WI38 (cell line): ENCODE measurements around the gene IL16.
"Not testable (repeated sequence)": the region's sequence is repeated elsewhere in the genome, so short reads cannot be mapped to it uniquely, and the experiment has no call there.

Source experiments
- H3K4me3 ChIP-seq: 2 replicates; pipeline ENCODE4 v1.5.1; 2011; ENCODE audit warnings: low read depth, mild to moderate bottlenecking, control low read depth, low read length
- CTCF ChIP-seq: IDR thresholded peaks from 2 replicates; pipeline ENCODE4 v1.5.1; 2012; ENCODE audit warnings: low read depth, mild to moderate bottlenecking, control low read depth, low read length

The IL16 gene

GRCh38 chr15:81338170-81339007 lies 141.7 kb downstream of the IL16 start:
- TF ChIP-seq CTCF: no peak

GRCh38 chr15:81339321-81339720 lies 142.6 kb downstream of the IL16 start:
- TF ChIP-seq CTCF: no peak
- H3K4me3 ChIP-seq: no peak overlapping the region

More at GRCh38 chr15:81338170-81339007, 141.7 kb downstream of the IL16 start:
- no peak overlapping the region for H3K4me3 ChIP-seq

GRCh38 chr15:81339851-81340250 lies 143.2 kb downstream of the IL16 start:
- no peak for TF ChIP-seq CTCF
- no peak overlapping the region for H3K4me3 ChIP-seq

GRCh38 chr15:81341351-81341750 lies 144.7 kb downstream of the IL16 start:
- TF ChIP-seq CTCF: no peak
- no peak overlapping the region for H3K4me3 ChIP-seq

- TF ChIP-seq CTCF: no peak
- H3K4me3 ChIP-seq: no peak overlapping the region
Observed at GRCh38 chr15:81343371-81343770, 146.7 kb downstream of the IL16 start.

GRCh38 chr15:81346611-81347010 lies 149.9 kb downstream of the IL16 start:
- no peak for TF ChIP-seq CTCF
- no peak overlapping the region for H3K4me3 ChIP-seq

GRCh38 chr15:81347910-81348309 lies 151.2 kb downstream of the IL16 start:
- no peak for TF ChIP-seq CTCF
- H3K4me3 ChIP-seq: no peak overlapping the region

GRCh38 chr15:81348691-81349090 lies 152.0 kb downstream of the IL16 start:
- not testable (repeated sequence) for H3K4me3 ChIP-seq
